Liver (tissue), 3 donors: Measurements from ENCODE around the gene STAM.

Experiments
- ATF3 ChIP-seq: IDR thresholded peaks from 2 replicates; pipeline ENCODE4 v1.6.1; 2016; ENCODE audit warnings: antibody characterized with exemption
- EGR1 ChIP-seq, 2 donors: IDR thresholded peaks; 2 replicates each; pipeline ENCODE4 v1.6.1; 2016 to 2018; ENCODE audit warnings: antibody characterized with exemption in 2 of 2, low read depth in 2 of 2
- FOXA1 ChIP-seq: IDR thresholded peaks from 2 replicates; pipeline ENCODE4 v1.6.1; 2016; ENCODE audit warnings: antibody characterized with exemption
- GABPA ChIP-seq, 2 donors: IDR thresholded peaks in 1 of 2; conservative IDR thresholded peaks in 1 of 2; 2 replicates each; pipeline ENCODE4 v1.6.1; 2016; ENCODE audit warnings: antibody characterized with exemption in 2 of 2, mild to moderate bottlenecking in 1 of 2, moderate library complexity in 1 of 2
- MAX ChIP-seq: IDR thresholded peaks from 2 replicates; pipeline ENCODE4 v1.6.1; 2016; ENCODE audit warnings: antibody characterized with exemption
- RAD21 ChIP-seq, 2 donors: IDR thresholded peaks; 2 replicates each; pipeline ENCODE4 v1.6.1; 2016; ENCODE audit warnings: antibody characterized with exemption in 2 of 2, mild to moderate bottlenecking in 2 of 2
- REST ChIP-seq: IDR thresholded peaks from 2 replicates; pipeline ENCODE4 v1.6.1; 2016; ENCODE audit warnings: antibody characterized with exemption, mild to moderate bottlenecking
- RXRA ChIP-seq, 2 donors: IDR thresholded peaks; 2 replicates each; pipeline ENCODE4 v1.6.1; 2017 to 2018; ENCODE audit warnings: antibody characterized with exemption in 2 of 2, mild to moderate bottlenecking in 1 of 2
- TAF1 ChIP-seq: conservative IDR thresholded peaks from 2 replicates; pipeline ENCODE4 v1.6.1; 2016; ENCODE audit warnings: antibody characterized with exemption, mild to moderate bottlenecking
- TF ChIP-seq, protein P1 (sequence below): fragments of 150-350 bp; IDR thresholded peaks from 2 replicates; pipeline ENCODE4 v1.5.1; 2017; ENCODE audit warnings: improper control_type of control experiment, low read depth, low read length; ENCODE audit not compliant: missing input control
- donor health status: healthy.
- donor health status: healthy.

DNA sequence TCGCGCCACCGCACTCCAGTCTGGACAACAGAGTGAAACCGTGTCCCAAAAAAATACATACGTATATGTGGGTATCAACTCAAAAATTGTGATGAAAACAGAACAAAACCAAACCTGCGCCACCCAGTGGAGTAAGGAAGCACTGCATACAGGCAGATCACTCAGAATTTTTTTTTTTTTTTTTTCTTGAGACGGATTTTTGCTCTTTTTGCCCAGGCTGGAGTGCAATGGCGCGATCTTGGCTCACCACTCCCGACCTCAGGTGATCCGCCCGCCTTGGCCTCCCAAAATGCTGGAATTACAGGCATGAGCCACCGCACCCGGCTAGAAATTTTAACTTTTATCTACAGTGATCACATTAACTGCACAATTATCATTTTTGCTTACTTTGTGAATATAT lies 99.0 kb downstream of the STAM start:
- TF ChIP-seq, protein P1, sequence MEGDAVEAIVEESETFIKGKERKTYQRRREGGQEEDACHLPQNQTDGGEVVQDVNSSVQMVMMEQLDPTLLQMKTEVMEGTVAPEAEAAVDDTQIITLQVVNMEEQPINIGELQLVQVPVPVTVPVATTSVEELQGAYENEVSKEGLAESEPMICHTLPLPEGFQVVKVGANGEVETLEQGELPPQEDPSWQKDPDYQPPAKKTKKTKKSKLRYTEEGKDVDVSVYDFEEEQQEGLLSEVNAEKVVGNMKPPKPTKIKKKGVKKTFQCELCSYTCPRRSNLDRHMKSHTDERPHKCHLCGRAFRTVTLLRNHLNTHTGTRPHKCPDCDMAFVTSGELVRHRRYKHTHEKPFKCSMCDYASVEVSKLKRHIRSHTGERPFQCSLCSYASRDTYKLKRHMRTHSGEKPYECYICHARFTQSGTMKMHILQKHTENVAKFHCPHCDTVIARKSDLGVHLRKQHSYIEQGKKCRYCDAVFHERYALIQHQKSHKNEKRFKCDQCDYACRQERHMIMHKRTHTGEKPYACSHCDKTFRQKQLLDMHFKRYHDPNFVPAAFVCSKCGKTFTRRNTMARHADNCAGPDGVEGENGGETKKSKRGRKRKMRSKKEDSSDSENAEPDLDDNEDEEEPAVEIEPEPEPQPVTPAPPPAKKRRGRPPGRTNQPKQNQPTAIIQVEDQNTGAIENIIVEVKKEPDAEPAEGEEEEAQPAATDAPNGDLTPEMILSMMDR: peak; percentile 90
- TF ChIP-seq RAD21 (IDR thresholded peaks at IDR 0.05): peak; percentile 67 to 75
- no peak for TF ChIP-seq MAX
- no peak for TF ChIP-seq ATF3
- no peak for TF ChIP-seq TAF1
- TF ChIP-seq GABPA (IDR thresholded peaks at IDR 0.05 in 1 of 2, conservative IDR thresholded peaks at IDR 0.05 in 1 of 2): no peak
- TF ChIP-seq EGR1 (IDR thresholded peaks at IDR 0.05; ENCODE audit: low read depth in 2 of 2): no peak
- TF ChIP-seq FOXA1: no peak
- TF ChIP-seq RXRA (IDR thresholded peaks at IDR 0.05): no peak
- no peak for TF ChIP-seq REST
